NT2/D1 (cell line): ENCODE data around the gene CNOT4.

Source experiments
- SUZ12 ChIP-seq: IDR thresholded peaks from 2 replicates; pipeline ENCODE4 v1.6.1; 2011; ENCODE audit not compliant: insufficient read length, insufficient read depth; ENCODE audit errors: extremely low read depth
- ZNF274 ChIP-seq: IDR thresholded peaks from 2 replicates; pipeline ENCODE4 v1.6.1; 2011; ENCODE audit warnings: mild to moderate bottlenecking, low read depth, low read length

DNA sequence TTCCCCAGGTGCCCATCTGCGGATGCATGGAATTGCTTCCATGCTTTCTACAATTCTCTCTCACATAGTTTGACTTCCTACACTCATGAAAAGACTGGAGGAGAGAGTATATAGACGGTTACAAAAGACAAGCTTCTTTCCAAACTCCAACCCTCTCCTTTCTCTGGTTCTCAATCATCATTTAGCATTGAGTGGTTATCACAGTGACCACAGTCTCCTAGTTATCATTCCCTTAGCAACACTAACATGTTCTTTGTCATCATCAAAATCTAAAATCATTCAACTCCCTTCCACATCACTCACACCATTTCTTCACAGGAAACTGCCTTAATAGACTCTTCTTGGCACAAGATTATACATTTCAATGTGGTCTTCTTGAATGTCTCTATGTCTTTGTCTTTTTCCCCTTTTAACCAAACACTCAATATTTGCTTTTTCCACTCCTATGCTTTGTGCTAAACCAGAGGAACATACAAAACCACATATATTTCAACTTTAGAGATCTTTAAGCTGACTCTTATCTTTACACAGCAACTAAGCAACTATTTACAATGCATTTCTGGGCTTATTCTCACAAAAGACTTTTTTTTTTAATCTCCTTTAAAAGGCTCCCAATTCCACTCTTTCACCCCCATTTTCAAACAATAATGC is 126.3 kb downstream of the CNOT4 start:
- TF ChIP-seq ZNF274 (no peak), SUZ12 (no peak)
